Activated effector memory CD4-positive, alpha-beta T cell treated with Interleukin-2 at 50 U/mL for 16 hours (primary cell): ENCODE results near the gene PSMG3.
"Not testable (repeated sequence)": the region's sequence is repeated elsewhere in the genome, so short reads cannot be mapped to it uniquely, and the experiment has no call there.

Source experiments
- DNase-seq: peaks from one replicate; pipeline ENCODE4 v3.0.0-alpha.2; 2020

The PSMG3 gene

DNA sequence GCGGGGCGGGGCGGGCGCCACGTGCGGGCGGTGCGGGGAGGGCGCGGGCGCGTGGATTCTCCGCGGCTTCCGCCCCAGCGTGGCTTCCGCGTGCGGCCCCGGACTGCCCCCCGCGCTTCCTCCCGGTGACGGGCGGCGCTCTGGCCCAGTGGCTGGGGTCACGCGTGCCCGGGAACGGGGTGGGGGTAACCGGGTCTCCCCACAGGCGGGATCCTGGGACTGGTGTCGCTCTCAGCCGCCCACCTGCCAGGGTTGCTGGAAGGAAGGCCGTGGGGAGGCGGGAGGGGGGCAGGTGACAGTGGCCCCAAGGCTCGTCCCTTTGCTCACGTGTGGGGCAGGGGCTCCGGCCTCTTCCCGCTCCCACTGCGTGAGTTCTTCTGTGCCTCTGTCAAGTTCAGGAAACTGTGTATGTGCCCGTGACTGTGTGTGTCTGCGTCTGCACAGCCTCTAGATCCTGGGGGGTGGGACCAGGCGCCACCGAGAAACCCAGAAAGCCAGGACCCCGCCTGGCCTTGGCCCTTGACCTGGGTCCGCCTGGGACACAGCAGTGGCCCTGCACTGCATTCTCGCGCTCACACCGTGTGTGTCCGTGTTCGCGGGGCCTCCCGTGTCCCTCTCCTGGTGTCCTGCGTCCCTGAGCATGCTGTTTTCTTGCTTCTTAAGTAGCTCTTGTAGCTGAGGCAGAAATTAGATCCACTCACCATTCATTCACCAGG lies 38.4 kb downstream of the PSMG3 start:
- DNase-seq, result peak; percentile 40

DNA sequence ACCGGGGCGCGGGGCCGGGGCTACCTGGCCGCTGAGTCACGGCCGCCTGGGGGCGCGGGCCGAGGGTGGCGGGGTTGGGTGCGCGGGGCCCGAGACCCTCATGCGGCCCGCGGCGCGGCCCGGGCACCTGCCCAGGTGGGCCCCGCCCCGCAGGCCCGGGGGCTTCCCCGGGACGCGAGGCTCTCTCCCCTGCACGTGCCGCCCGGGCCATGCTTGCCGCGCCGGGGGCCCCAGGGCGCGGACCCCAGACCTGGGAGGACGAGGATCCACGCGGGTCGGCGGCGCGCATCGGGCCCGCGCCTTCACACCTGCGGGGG lies 38.9 kb downstream of the PSMG3 start:
- no peak for DNase-seq

DNA sequence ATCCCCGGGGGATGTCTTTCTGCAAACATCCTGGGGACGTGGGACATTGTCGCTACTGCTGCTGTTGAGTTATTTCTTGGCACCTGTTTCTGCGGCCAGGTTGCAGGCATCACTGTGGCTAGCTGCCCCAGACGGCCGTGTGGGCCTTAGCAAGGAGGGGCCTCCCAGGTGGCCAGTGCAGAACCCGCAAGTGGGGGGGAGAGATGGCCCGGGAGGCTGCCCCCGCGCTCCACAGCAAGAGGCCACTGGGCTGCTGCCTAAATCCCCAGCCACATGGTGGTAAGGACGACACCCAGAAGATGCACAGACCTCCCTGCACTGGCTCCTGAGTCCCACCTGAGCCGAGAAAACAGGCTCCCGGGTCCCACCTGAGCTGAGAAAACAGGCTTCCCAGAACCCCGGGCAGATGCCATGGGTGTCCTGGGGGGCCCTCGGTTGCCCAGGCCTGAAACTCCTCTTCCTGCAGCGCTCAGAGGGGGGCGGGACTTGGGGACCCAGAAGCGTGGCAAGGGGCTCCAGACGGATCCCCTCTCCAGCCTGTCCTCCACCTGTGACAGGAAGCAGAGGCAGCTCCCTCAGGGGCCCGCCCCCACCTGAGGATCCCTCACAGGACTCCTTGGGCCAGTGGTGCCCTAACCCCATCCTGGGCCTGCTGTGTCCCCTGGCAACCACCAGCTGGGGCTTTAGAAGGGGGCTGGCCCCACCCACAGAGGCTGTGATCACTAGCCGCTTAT lies 40.3 kb downstream of the PSMG3 start:
- no peak for DNase-seq

DNA sequence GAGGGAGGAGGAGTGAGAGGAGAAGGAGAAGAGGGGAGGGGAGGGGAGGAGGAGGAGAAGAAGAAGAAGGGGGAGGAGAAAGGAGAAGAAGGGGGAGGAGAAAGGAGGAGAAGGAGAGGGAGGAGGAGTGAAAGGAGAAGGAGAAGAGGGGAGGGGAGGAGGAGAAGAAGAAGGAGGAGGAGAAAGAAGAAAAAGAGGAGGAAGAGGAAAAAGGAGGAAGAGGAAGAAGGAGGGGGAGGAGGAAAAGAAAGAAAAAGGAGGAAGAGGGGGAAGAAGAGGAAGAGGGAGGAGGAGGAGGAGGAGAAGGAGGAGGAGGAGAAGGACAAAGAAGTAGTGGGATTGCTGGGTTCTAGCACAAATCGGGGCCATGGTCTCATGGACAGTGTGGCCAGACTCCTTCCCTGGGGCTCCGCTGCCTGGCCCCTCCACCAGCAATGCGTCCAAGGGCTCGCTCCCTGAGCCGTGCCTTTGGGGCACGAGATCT lies 43.5 kb downstream of the PSMG3 start:
- no peak for DNase-seq

DNA sequence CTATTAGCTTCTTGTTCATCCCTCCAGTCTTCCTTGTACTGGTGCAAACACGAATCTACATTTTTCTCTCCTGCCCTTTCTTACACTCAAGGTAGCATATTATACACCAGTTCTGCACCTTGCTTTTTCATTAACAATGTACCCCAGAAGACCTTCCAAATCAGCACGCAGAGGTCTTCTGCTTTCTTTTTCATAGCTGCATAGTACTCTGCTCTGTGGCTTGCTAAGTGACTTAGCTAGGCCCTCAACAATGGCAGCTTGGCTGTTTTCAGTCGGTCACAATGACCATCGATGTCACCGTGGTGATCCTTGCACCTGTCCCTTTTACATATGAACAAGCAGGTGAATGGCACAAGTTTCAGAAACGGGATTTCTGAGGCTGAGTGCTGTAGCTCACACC lies 44.4 kb downstream of the PSMG3 start:
- DNase-seq, result no peak

DNA sequence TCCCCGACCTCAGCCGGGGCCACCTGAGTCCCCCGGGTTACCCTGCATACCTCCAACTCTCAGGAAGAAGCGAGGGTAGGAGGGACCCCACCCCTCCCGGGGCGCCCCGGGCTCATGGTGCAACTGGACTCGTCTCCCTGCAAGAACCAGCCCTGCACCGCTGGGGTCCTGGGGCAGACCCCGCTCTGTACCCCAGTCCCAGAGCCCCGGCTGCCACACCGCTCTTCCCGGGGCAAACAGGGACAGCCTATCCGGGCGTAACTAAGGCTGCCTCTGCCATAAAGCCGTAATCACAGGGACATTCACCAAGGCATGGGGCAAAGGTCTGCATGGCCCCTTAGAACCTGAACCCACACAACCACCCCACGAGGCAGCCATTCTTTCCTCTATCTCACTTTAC lies 46.0 kb downstream of the PSMG3 start:
- no peak for DNase-seq

DNA sequence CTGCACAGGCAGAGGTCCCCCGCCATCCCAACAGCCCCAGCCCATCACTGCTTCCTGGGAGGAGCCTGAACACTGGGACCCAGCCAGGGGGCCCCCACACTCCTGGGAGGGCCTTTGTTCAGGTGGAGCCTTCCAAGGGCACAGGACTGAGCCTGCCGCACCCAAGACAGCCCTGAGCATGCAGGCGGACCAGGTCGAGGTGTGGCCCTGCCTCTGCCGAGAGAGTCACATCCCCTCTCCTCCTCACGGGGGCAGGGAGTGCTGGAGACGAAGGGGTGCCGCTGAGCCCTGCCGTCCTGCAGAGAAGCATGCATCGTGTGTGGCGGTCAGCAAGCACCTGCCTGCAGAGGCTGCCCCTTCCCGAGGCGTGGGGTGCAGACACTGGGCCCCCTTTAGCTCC lies 46.6 kb downstream of the PSMG3 start:
- DNase-seq, result no peak

DNA sequence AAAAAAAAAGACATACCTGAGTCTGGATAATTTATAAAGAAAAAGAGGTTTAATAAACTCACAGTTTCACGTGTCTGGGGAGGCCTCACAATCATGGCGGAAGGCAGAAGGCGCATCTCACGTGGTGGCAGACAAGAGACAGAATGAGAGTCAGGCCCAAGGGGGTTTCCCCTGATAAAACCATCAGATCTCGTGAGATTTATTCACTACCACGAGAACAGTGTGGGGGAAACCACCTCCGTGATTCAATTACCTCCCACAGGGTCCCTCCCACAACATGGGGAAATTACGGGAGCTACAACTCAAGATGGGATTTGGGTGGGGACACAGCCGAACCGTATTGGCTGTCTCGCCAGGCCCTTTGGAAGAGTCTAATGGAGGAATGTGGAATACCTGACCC lies 48.4 kb downstream of the PSMG3 start:
- no peak for DNase-seq

DNA sequence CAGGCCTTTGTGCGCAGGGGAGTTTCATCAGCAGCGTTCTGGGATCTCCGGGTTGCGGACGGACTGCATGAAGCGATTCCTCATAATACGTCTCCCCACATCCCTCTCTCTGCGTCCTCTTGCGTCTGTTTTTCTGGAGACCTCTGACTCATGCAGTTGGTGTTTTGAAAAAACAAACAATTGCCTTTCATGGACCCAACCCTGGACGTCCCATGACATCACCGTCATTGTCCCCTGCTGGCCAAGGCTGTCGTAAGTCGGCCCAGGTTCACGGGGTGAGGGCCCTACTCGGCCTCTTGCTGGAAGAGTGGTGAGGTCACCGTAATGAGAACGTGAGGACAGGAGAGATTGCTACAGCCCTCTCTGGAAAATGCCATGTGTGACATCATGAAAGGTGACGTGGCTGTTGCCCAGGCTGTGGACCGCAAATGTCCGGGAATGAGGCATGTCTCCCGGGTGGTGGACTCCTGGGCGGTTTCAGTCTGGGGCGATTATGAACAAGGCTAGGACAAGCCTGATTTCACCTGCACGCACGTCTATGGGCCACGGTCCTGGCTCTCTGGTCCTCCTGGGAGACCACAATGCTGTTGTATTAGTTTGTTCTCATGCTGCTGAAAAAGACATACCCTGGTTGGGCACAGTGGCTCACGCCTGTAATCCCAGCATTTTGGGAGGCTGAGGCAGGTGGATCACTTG lies 49.1 kb downstream of the PSMG3 start:
- DNase-seq, result no peak

DNA sequence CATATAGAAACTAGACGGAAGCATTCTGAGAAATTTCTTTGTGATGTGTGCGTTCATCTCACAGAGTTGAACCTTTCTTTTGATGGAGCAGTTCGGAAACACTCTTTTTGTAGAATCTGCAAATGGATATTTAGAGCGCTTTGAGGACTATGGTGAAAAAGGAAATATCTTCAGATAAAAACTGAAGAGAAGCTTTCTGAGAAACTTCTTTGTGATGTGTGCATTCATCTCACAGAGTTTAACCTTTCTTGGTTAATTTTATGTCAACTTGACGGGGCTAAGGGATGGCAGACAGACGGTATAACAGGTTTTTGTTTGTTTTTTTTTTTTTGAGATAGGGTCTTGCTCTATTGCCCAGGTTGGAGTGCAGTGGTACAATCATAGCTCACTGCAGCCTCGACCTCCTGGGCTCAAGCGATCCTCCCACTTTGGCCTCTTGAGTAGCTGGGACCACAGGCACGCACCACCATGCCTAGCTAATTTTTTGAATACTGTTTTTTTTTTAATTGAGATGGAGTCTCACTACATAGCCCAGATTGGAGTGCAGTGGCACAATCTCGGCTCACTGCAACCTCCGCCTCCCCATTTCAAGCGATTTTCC lies 50.4 kb downstream of the PSMG3 start:
- DNase-seq, result not testable (repeated sequence)
